GM12878 (cell line): ENCODE results near the gene RLIM. TPM values are rescaled to one million over a fixed set of nuclear protein-coding genes. Genes with fewer than 3 reads are reported as not detected.

Experiments used
- ATAC-seq: fragments of 200-7000 bp; cut with Tn5 transposase; 3 replicates; pipeline ENCODE4 v1.9.1; 2020; ENCODE audit warnings: mild to moderate bottlenecking, moderate library complexity
- Bru-seq: library from RNA; stranded (reverse); fragments of 400-500 nt; gene quantifications from one replicate; lab custom pipeline; 2021; lab: Mats Ljungman, UMichigan
- BruChase-seq, 2 experiments: library from RNA; stranded (reverse); fragments of 400-500 nt; gene quantifications; one replicate each; lab custom pipeline; 2021; lab: Mats Ljungman, UMichigan
- BruUV-seq: library from RNA; stranded (reverse); fragments of 400-500 nt; replicated peaks from 2 replicates; lab custom pipeline; 2021; lab: Mats Ljungman, UMichigan
- CTCF ChIA-PET: fragments of 300-600 bp; sonication (Branson Sonifier 250); formaldehyde crosslinking; extraction: SDS; loops from one replicate; lab custom pipeline; 2021; ENCODE audit warnings: inconsistent platforms; lab: Yijun Ruan, JAX
- POLR2A ChIA-PET: fragments of 350-600 bp; formaldehyde crosslinking; extraction: SDS; loops from one replicate; lab custom pipeline; 2021; ENCODE audit warnings: inconsistent platforms; lab: Charles Lee
- RAD21 ChIA-PET: fragments of 300-600 bp; sonication (Branson Sonifier 250); formaldehyde crosslinking; loops from one replicate; lab custom pipeline; 2023; ENCODE audit warnings: antibody characterized with exemption; ENCODE audit not compliant: unreplicated experiment; lab: Charles Lee
- SMC1A ChIA-PET: fragments of 300-600 bp; sonication (Branson Sonifier 250); formaldehyde crosslinking; loops from one replicate; lab custom pipeline; 2023; ENCODE audit not compliant: unreplicated experiment, uncharacterized antibody; lab: Charles Lee
- DNase-seq: peaks from one replicate; pipeline ENCODE4 v3.0.0-alpha.2; 2011; ENCODE audit warnings: low read depth, low spot score
- FAIRE-seq: peaks from 3 replicates; lab custom pipeline; 2011; peaks lifted over from hg19 to GRCh38; lab: Jason Lieb, UNC
- H2AFZ ChIP-seq: 2 replicates; pipeline ENCODE4 v1.6.0; 2011; ENCODE audit warnings: low read depth, low read length, control low read depth; ENCODE audit not compliant: control insufficient read depth
- H3K27ac ChIP-seq: 2 replicates; pipeline ENCODE4 v1.5.1; 2011; ENCODE audit warnings: control low read depth; ENCODE audit not compliant: control insufficient read depth, insufficient read depth
- H3K27me3 ChIP-seq, 2 experiments: replicated peaks in 1 of 2; 2 replicates each; pipeline versions ENCODE4 v1.6.0 to v1.6.1; 2011; ENCODE audit warnings: low read length in 1 of 2; ENCODE audit not compliant: control insufficient read depth in 2 of 2, insufficient read depth in 2 of 2
- H3K36me3 ChIP-seq, 2 experiments: 2 replicates each; pipeline ENCODE4 v1.5.1; 2011; ENCODE audit warnings: low read length in 1 of 2; ENCODE audit not compliant: control insufficient read depth in 2 of 2, insufficient read depth in 2 of 2
- H3K4me1 ChIP-seq: 2 replicates; pipeline ENCODE4 v1.6.1; 2011; ENCODE audit warnings: mild to moderate bottlenecking, low read length, moderate library complexity, mixed read lengths; ENCODE audit not compliant: control insufficient read depth, insufficient read depth
- H3K4me2 ChIP-seq: 2 replicates; pipeline ENCODE4 v1.6.0; 2011; ENCODE audit warnings: control low read depth; ENCODE audit not compliant: control insufficient read depth, insufficient read depth
- H3K4me3 ChIP-seq: fragments of 200-600 bp; sonication (generic); 2 replicates; pipeline ENCODE4 v1.5.1; 2016
- H3K79me2 ChIP-seq: 2 replicates; pipeline ENCODE4 v1.6.0; 2011; ENCODE audit warnings: low read length; ENCODE audit not compliant: control insufficient read depth, insufficient read depth
- H3K9ac ChIP-seq: 2 replicates; pipeline ENCODE4 v1.8.0; 2011; ENCODE audit warnings: low read length, control low read depth, mixed read lengths; ENCODE audit not compliant: control insufficient read depth, insufficient read depth
- H3K9me3 ChIP-seq: replicated peaks from 3 replicates; pipeline ENCODE4 v1.5.1; 2011; ENCODE audit warnings: mild to moderate bottlenecking, low read length; ENCODE audit not compliant: control insufficient read depth, insufficient read depth
- H4K20me1 ChIP-seq: 2 replicates; pipeline ENCODE4 v1.6.0; 2011; ENCODE audit not compliant: control insufficient read depth, insufficient read depth
- DPF2 ChIP-seq: fragments of 450-650 bp; IDR thresholded peaks from 2 replicates; pipeline ENCODE4 v1.6.1; 2017; ENCODE audit warnings: mild to moderate bottlenecking
- EP300 ChIP-seq, 2 experiments: fragments of 150-350 bp in 1 of 2; IDR thresholded peaks; 2 replicates each; pipeline ENCODE4 v1.6.1; 2011 to 2012; ENCODE audit warnings: low read depth in 2 of 2, low read length in 2 of 2, borderline replicate concordance in 1 of 2, improper control_type of control experiment in 1 of 2, inconsistent platforms in 1 of 2; ENCODE audit not compliant: control insufficient read depth in 1 of 2
- HDAC6 ChIP-seq: fragments of 200-600 bp; sonication (generic); IDR thresholded peaks from one replicate; pipeline ENCODE4 v1.8.0; 2017; ENCODE audit warnings: antibody characterized with exemption; ENCODE audit not compliant: unreplicated experiment
- NBN ChIP-seq: fragments of 450-650 bp; IDR thresholded peaks from 2 replicates; pipeline ENCODE4 v1.6.1; 2016
- NFYB ChIP-seq: IDR thresholded peaks from 2 replicates; pipeline ENCODE4 v1.6.1; 2011; ENCODE audit warnings: low read depth, mild to moderate bottlenecking, low read length, improper control_type of control experiment, moderate library complexity; ENCODE audit not compliant: insufficient read depth
- PML ChIP-seq: IDR thresholded peaks from 2 replicates; pipeline ENCODE4 v1.6.1; 2012; ENCODE audit warnings: low read length, inconsistent platforms
- POLR2AphosphoS2 ChIP-seq: IDR thresholded peaks from 2 replicates; pipeline ENCODE4 v1.6.1; 2011; ENCODE audit warnings: low read depth, mild to moderate bottlenecking, low read length, improper control_type of control experiment, moderate library complexity
- RB1 ChIP-seq: fragments of 450-650 bp; formaldehyde crosslinking; IDR thresholded peaks from 2 replicates; pipeline ENCODE4 v1.6.1; 2017; ENCODE audit warnings: mild to moderate bottlenecking, borderline replicate concordance
- TAF1 ChIP-seq: IDR thresholded peaks from 2 replicates; pipeline ENCODE4 v1.6.1; 2011; ENCODE audit warnings: mild to moderate bottlenecking, low read depth, low read length, borderline replicate concordance
- ZSCAN29 ChIP-seq: fragments of 450-650 bp; IDR thresholded peaks from 2 replicates; pipeline ENCODE4 v1.6.1; 2017; ENCODE audit warnings: mild to moderate bottlenecking, moderate library complexity
- WGBS: methylation state at CpG from one replicate; pipeline ENCODE4 v1.1.6; 2016; ENCODE audit warnings: low lambda C conversion rate; ENCODE audit not compliant: insufficient replicate concordance, insufficient coverage; ENCODE audit errors: missing lambda C conversion rate; 5-methylcytosine and 5-hydroxymethylcytosine counted together
- in situ Hi-C: fragments of 300-500 bp; cut with MboI; formaldehyde crosslinking; loops from 9 replicates; pipeline ENCODE4 v1.14.3; 2018; ENCODE audit warnings: mixed read lengths
- intact Hi-C: fragments of 100-400 bp; cut with micrococcal nuclease; formaldehyde crosslinking; loops from one replicate; pipeline ENCODE4 v1.14.2; 2022; ENCODE audit not compliant: unreplicated experiment
- long read RNA-seq, 2 experiments: library from polyadenylated mRNA; unstranded; transcript quantifications; one replicate each; pipeline ENCODE4 v2.0.0, GENCODE V29; 2019 to 2020
- polyA minus RNA-seq, 3 experiments: library from RNA; depleted of rRNA, polyadenylated mRNA; stranded (reverse); fragments of >200 nt; gene quantifications; 2 replicates each; pipeline ENCODE4 v1.2.3, GENCODE V29; 2011
- polyA plus RNA-seq, 11 experiments: library from polyadenylated mRNA; depleted of rRNA in 4 of 11; unstranded in 6 of 11; stranded (reverse) in 5 of 11; fragments of >200 nt; fragmentation: Nextera tagmentation in 4 of 11; fragmentation: Illumina TruSeq in 1 of 11; extraction: Ambion mirVana in 4 of 11; extraction: Trizol in 1 of 11; gene quantifications; 1 replicate in 1 of 11; 2 replicates in 10 of 11; pipeline versions ENCODE4 v1.2.1 to v1.2.3, GENCODE V29; 2011 to 2016; ENCODE audit warnings: inconsistent platforms in 2 of 11, missing spikeins in 2 of 11, low read depth in 1 of 11
- total RNA-seq, 4 experiments: library from RNA; depleted of rRNA in 3 of 4; stranded (reverse); fragments of >200 nt in 3 of 4; fragmentation: Illumina TruSeq in 1 of 4; extraction: Trizol in 1 of 4; gene quantifications; 2 replicates each; pipeline versions ENCODE4 v1.2.1 to v1.2.3, GENCODE V29; 2013 to 2021
- TF ChIP-seq, protein P1 (sequence below): fragments of 450-650 bp; IDR thresholded peaks from 2 replicates; pipeline ENCODE4 v1.6.1; 2016; ENCODE audit warnings: mild to moderate bottlenecking, moderate library complexity, borderline replicate concordance

RLIM gene, protein sequence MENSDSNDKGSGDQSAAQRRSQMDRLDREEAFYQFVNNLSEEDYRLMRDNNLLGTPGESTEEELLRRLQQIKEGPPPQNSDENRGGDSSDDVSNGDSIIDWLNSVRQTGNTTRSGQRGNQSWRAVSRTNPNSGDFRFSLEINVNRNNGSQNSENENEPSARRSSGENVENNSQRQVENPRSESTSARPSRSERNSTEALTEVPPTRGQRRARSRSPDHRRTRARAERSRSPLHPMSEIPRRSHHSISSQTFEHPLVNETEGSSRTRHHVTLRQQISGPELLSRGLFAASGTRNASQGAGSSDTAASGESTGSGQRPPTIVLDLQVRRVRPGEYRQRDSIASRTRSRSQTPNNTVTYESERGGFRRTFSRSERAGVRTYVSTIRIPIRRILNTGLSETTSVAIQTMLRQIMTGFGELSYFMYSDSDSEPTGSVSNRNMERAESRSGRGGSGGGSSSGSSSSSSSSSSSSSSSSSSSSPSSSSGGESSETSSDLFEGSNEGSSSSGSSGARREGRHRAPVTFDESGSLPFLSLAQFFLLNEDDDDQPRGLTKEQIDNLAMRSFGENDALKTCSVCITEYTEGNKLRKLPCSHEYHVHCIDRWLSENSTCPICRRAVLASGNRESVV
- total RNA-seq (2013; cell fraction: nucleolus; rRNA removed): 74.0 and 76.0 TPM in 2 replicates
- total RNA-seq (2014; rRNA removed) (22.8 and 29.1 TPM in 2 replicates), total RNA-seq (2014; rRNA removed; fragmentation: Illumina TruSeq; extraction: Trizol) (33.8 and 33.9 TPM in 2 replicates), total RNA-seq (2021) (24.8 and 26.3 TPM in 2 replicates), polyA plus RNA-seq (2011; rRNA removed) (26.2 and 43.5 TPM in 2 replicates), polyA plus RNA-seq (2014; fragmentation: Illumina TruSeq; extraction: Trizol) (16.8 and 22.4 TPM in 2 replicates), polyA plus RNA-seq (2014; fragmentation: Nextera tagmentation; extraction: Ambion mirVana) (1 to 10 TPM; 4.0 to 5.2 TPM), polyA plus RNA-seq (2014; rRNA removed) (9.9 and 11.2 TPM in 2 replicates), polyA plus RNA-seq (2016; fragmentation: Nextera tagmentation; extraction: Ambion mirVana) (10 to 100 TPM; 12.3 to 13.4 TPM), polyA minus RNA-seq (2011; rRNA and poly(A)+ RNA removed) (35.9 and 55.9 TPM in 2 replicates), Bru-seq, nascent RNA (percentile 97 among the genes with signal in this experiment), BruChase-seq, experiment 1, labeled RNA remaining after a 6-hour chase (percentile 96 among the genes with signal in this experiment), BruChase-seq, experiment 2, labeled RNA remaining after a 2-hour chase (percentile 98 among the genes with signal in this experiment)
- 6.6 TPM for polyA plus RNA-seq (2011; ENCODE audit: low read depth)
- 8.7 and 11.1 TPM in 2 replicates for polyA plus RNA-seq (2011; cell fraction: cytosol; rRNA removed)
- polyA plus RNA-seq (2011; cell fraction: nucleus; rRNA removed): 11.9 and 12.1 TPM in 2 replicates
- 9.2 and 11.3 TPM in 2 replicates for polyA plus RNA-seq (2012)
- polyA minus RNA-seq (2011; cell fraction: cytosol; rRNA and poly(A)+ RNA removed): 20.7 and 23.4 TPM in 2 replicates
- polyA minus RNA-seq (2011; cell fraction: nucleus; rRNA and poly(A)+ RNA removed): 14.5 and 20.6 TPM in 2 replicates
- long read RNA-seq, experiment 1, full-length matches to known transcripts: 8 of 12 reads
- long read RNA-seq, experiment 1, partial matches to known transcripts: 0 of 12 reads
- long read RNA-seq, experiment 1, other reads (novel, unspliced or antisense): 4 of 12 reads
- long read RNA-seq, experiment 2, full-length matches to known transcripts: 65 of 81 reads
- long read RNA-seq, experiment 2, partial matches to known transcripts: 0 of 81 reads
- long read RNA-seq, experiment 2, other reads (novel, unspliced or antisense): 16 of 81 reads

GRCh38 chrX:74614093-74614909, at the start of gene RLIM:
Gene RLIM (minus strand): TSS chrX:74614624. CDS start chrX:74595977, 18,647 bp downstream.
- in situ Hi-C loops: loop anchor here (5.0 to 10.0 kb wide), 2 partner anchors 308 to 660 kb away; partner anchors contain the start of gene UPRT
- Histone ChIP-seq H3K27ac (peak within 1 kb of the TSS; percentile 95), H3K9me3 (no peaks in the 10 kb centered on the region; the same call in 2 of the 3 replicates), H3K4me3 (peak within 1 kb of the TSS; percentile 72), H4K20me1 (no peaks in the 10 kb centered on the region), H3K36me3 (no peaks in the 10 kb centered on the region), H3K9ac (peak within 1 kb of the TSS; percentile 95), H3K4me2 (0 out of 2 replicates have a peak within 1 kb of the TSS, but pooled peaks have one; percentile 12), H3K79me2 (peaks cover 46% of the 10 kb centered on the region), H3K4me1 (no peaks in the 10 kb centered on the region), H3K27me3 (no peaks in the 10 kb centered on the region), H2AFZ (peak within 1 kb of the TSS; percentile 59)
- ChIA-PET CTCF (no interaction called here), RAD21 (interaction anchor here (0.9 to 1.2 kb wide), 3 partner anchors 79 to 311 kb away, joined by 3 read pairs; partner anchors contain the start of gene NEXMIF), SMC1A (interaction anchor here (1.2 kb wide), 1 partner anchor 169 kb away, joined by 3 read pairs; no protein-coding TSS in a partner anchor), POLR2A (no interaction called here)
- BruUV-seq: no TSS peak
- ATAC-seq (peak; percentile 94), DNase-seq (peak; percentile 85), FAIRE-seq (peak; percentile 94)
- 42% methylated on average over 64 of the region's 66 CpGs for WGBS
- intact Hi-C loops: loop anchor here (2.0 to 10.0 kb wide), 4 partner anchors 120 to 543 kb away; partner anchors contain the start of genes ABCB7 and NEXMIF
- TF ChIP-seq RB1 (no peak), EP300 (IDR thresholded peaks at IDR 0.05; ENCODE audit: borderline replicate concordance in 1 of 2, control insufficient read depth in 1 of 2, low read depth in 2 of 2, low read length in 2 of 2) (0 out of 4 replicates have a peak, but pooled peaks of 1 of the 2 experiments have one; percentile 23), POLR2AphosphoS2 (no peak; the same call in 1 of the 2 replicates), HDAC6 (no peak), DPF2 (no peak), NBN (peak; percentile 57; the same call in 1 of the 2 replicates), ZSCAN29 (no peak), NFYB (peak; percentile 62), TAF1 (peak; percentile 79), PML (peak; percentile 66; the same call in 1 of the 2 replicates)
- TF ChIP-seq, protein P1, sequence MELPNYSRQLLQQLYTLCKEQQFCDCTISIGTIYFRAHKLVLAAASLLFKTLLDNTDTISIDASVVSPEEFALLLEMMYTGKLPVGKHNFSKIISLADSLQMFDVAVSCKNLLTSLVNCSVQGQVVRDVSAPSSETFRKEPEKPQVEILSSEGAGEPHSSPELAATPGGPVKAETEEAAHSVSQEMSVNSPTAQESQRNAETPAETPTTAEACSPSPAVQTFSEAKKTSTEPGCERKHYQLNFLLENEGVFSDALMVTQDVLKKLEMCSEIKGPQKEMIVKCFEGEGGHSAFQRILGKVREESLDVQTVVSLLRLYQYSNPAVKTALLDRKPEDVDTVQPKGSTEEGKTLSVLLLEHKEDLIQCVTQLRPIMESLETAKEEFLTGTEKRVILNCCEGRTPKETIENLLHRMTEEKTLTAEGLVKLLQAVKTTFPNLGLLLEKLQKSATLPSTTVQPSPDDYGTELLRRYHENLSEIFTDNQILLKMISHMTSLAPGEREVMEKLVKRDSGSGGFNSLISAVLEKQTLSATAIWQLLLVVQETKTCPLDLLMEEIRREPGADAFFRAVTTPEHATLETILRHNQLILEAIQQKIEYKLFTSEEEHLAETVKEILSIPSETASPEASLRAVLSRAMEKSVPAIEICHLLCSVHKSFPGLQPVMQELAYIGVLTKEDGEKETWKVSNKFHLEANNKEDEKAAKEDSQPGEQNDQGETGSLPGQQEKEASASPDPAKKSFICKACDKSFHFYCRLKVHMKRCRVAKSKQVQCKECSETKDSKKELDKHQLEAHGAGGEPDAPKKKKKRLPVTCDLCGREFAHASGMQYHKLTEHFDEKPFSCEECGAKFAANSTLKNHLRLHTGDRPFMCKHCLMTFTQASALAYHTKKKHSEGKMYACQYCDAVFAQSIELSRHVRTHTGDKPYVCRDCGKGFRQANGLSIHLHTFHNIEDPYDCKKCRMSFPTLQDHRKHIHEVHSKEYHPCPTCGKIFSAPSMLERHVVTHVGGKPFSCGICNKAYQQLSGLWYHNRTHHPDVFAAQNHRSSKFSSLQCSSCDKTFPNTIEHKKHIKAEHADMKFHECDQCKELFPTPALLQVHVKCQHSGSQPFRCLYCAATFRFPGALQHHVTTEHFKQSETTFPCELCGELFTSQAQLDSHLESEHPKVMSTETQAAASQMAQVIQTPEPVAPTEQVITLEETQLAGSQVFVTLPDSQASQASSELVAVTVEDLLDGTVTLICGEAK: peak; percentile 79; the same call in 1 of the 2 replicates
